C4-2B (cell line): ENCODE measurements around the gene F7.

Source experiments
- CTCF ChIP-seq: fragments of 450-650 bp; conservative IDR thresholded peaks from 2 replicates; pipeline ENCODE4 v1.5.1; 2017; ENCODE audit warnings: mild to moderate bottlenecking
- ZFX ChIP-seq: fragments of 450-650 bp; IDR thresholded peaks from 2 replicates; pipeline ENCODE4 v1.6.1; 2017

- no peak for TF ChIP-seq CTCF
- no peak for TF ChIP-seq ZFX
These were observed 16.9 kb upstream of the F7 start for GRCh38 chr13:113088691-113089020.
